Keratinocyte (primary cell): Measurements from ENCODE around the gene PLCL2. TPM values are rescaled to one million over a fixed set of nuclear protein-coding genes. Genes with fewer than 3 reads are reported as not detected.

Source experiments
- DNase-seq: peaks from one replicate; pipeline ENCODE4 v3.0.0-alpha.2; 2011; ENCODE audit warnings: low read depth, missing footprints, low spot score
- FAIRE-seq: peaks from 2 replicates; lab custom pipeline; 2011; peaks lifted over from hg19 to GRCh38; lab: Jason Lieb, UNC
- H2AFZ ChIP-seq: 2 replicates; pipeline ENCODE4 v1.6.0; 2012; ENCODE audit warnings: low read length, control low read depth, inconsistent platforms; ENCODE audit not compliant: control insufficient read depth
- H3K27ac ChIP-seq: 2 replicates; pipeline ENCODE4 v1.5.1; 2011; ENCODE audit warnings: low read length; ENCODE audit not compliant: control insufficient read depth, insufficient read depth
- H3K27me3 ChIP-seq: 3 replicates; pipeline ENCODE4 v1.6.0; 2011; ENCODE audit warnings: low read length; ENCODE audit not compliant: control insufficient read depth, insufficient read depth; ENCODE audit errors: extremely low read depth
- H3K36me3 ChIP-seq, 2 experiments: 2 replicates in 1 of 2; 3 replicates in 1 of 2; pipeline ENCODE4 v1.5.1; 2011; ENCODE audit warnings: low read length in 2 of 2, mild to moderate bottlenecking in 1 of 2; ENCODE audit not compliant: control insufficient read depth in 2 of 2, insufficient read depth in 2 of 2; ENCODE audit errors: extremely low read depth in 1 of 2
- H3K4me1 ChIP-seq: 3 replicates; pipeline ENCODE4 v1.5.1; 2011; ENCODE audit warnings: low read length; ENCODE audit not compliant: control insufficient read depth, insufficient read depth; ENCODE audit errors: extremely low read depth
- H3K4me2 ChIP-seq: 3 replicates; pipeline ENCODE4 v1.6.0; 2011; ENCODE audit warnings: low read depth, low read length; ENCODE audit not compliant: control insufficient read depth, insufficient read depth; ENCODE audit errors: extremely low read depth
- H3K4me3 ChIP-seq, 3 experiments: fragments of 200-600 bp in 1 of 3; sonication (generic) in 1 of 3; 2 replicates in 2 of 3; 3 replicates in 1 of 3; pipeline ENCODE4 v1.5.1; 2011 to 2016; ENCODE audit warnings: low read length in 3 of 3, mild to moderate bottlenecking in 3 of 3, control low read depth in 2 of 3, inconsistent platforms in 1 of 3, low read depth in 1 of 3, mixed read lengths in 1 of 3, mixed run types in 1 of 3, moderate library complexity in 1 of 3; ENCODE audit not compliant: control insufficient read depth in 2 of 3, insufficient read depth in 2 of 3; ENCODE audit errors: extremely low read depth in 1 of 3
- H3K79me2 ChIP-seq: 2 replicates; pipeline ENCODE4 v1.6.0; 2012; ENCODE audit warnings: low read length; ENCODE audit not compliant: control insufficient read depth, insufficient read depth
- H3K9ac ChIP-seq: 3 replicates; pipeline ENCODE4 v1.6.0; 2011; ENCODE audit warnings: low read length; ENCODE audit not compliant: control insufficient read depth, insufficient read depth; ENCODE audit errors: extremely low read depth
- H3K9me1 ChIP-seq: 3 replicates; pipeline ENCODE4 v1.6.0; 2011; ENCODE audit warnings: low read length; ENCODE audit not compliant: control insufficient read depth, insufficient read depth; ENCODE audit errors: extremely low read depth
- H3K9me3 ChIP-seq: 2 replicates; pipeline ENCODE4 v1.5.1; 2012; ENCODE audit warnings: low read depth, low read length; ENCODE audit not compliant: control insufficient read depth
- H4K20me1 ChIP-seq: 3 replicates; pipeline ENCODE4 v1.6.0; 2011; ENCODE audit warnings: low read length; ENCODE audit not compliant: control insufficient read depth, insufficient read depth; ENCODE audit errors: extremely low read depth
- EZH2 ChIP-seq: IDR thresholded peaks from one replicate; pipeline ENCODE4 v1.6.1; 2012; ENCODE audit warnings: inconsistent platforms, mild to moderate bottlenecking, low read length, moderate library complexity
- dilution Hi-C: fragments of 300-500 bp; cut with MboI; formaldehyde crosslinking; loops from one replicate; pipeline ENCODE4 v1.7.0; 2020; ENCODE audit warnings: low sequenced_read_pairs; ENCODE audit not compliant: extremely low pct_ligation_motif_present
- polyA plus RNA-seq, 5 experiments: library from polyadenylated mRNA; depleted of rRNA in 3 of 5; stranded (reverse) in 3 of 5; stranded (forward) in 1 of 5; unstranded in 1 of 5; fragments of >200 nt; gene quantifications; 1 replicate in 1 of 5; 2 replicates in 3 of 5; 3 replicates in 1 of 5; pipeline versions ENCODE4 v1.2.1 to v1.2.3, GENCODE V29; 2011 to 2012; ENCODE audit warnings: missing spikeins in 2 of 5, low read depth in 1 of 5, low replicate concordance in 1 of 5
- TF ChIP-seq, protein P1 (sequence below), 3 experiments: IDR thresholded peaks in 1 of 3; conservative IDR thresholded peaks in 1 of 3; optimal IDR thresholded peaks in 1 of 3; 2 replicates in 2 of 3; 3 replicates in 1 of 3; pipeline versions ENCODE3 to v1.5.1; 2011; ENCODE audit warnings: low read length in 3 of 3, mild to moderate bottlenecking in 3 of 3, moderate library complexity in 2 of 3, control low read depth in 1 of 3, inconsistent platforms in 1 of 3; ENCODE audit not compliant: insufficient read depth in 2 of 3; ENCODE audit errors: extremely low read depth in 1 of 3

PLCL2 gene
- polyA plus RNA-seq, 1 donor (not counting 4 experiments of a cell fraction or from before 2014, with no cell fraction given) = 0.20 TPM

DNA sequence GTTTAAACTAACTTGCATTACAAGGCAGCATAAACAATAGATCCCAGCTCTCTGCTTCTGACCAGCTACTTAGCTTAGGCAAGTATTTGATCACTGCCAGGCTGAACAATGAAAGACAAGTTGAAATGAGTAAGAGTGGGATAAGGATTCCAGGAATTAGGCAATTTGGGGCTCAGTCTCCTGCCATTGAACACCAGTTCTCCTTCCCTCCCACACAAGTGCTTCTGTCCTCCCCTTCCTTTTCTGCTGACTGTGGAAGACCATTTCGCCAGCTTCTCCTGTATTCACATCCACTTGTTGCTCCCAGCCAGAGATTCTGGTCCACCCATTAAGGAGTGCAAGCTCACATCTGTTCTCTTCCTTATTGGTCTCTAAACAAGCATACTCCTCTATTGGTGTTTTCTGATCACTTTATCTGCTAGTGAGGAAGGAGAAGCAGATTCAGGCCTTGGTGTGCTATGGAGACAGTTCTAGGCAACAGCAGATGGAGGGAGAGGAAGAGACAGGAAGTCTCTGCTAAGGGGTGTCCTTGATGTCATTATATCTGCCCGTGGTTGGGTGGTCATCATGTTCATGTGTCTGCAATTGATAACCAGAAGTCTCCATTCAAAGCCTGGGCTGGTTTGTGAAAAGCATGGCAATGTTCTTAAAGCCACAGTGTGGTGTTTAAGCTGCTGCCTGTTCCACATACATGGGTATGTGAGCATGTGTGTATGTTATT lies 121.5 kb downstream of the PLCL2 start:
- Histone ChIP-seq H3K9me3 (no peaks in the 10 kb centered on the region), H3K27me3 (no peaks in the 10 kb centered on the region), H3K27ac (no peak overlapping the region), H4K20me1 (no peaks in the 10 kb centered on the region), H3K4me2 (no peak overlapping the region), H3K79me2 (no peaks in the 10 kb centered on the region), H2AFZ (no peak overlapping the region), H3K4me3 (no peak overlapping the region), H3K4me1 (no peaks in the 10 kb centered on the region), H3K9ac (no peak overlapping the region), H3K36me3 (no peaks in the 10 kb centered on the region), H3K9me1 (no peaks in the 10 kb centered on the region)
- dilution Hi-C loops = no loop called here
- FAIRE-seq (no peak), DNase-seq (no peak)
- TF ChIP-seq EZH2 = no peak
- TF ChIP-seq, protein P1, sequence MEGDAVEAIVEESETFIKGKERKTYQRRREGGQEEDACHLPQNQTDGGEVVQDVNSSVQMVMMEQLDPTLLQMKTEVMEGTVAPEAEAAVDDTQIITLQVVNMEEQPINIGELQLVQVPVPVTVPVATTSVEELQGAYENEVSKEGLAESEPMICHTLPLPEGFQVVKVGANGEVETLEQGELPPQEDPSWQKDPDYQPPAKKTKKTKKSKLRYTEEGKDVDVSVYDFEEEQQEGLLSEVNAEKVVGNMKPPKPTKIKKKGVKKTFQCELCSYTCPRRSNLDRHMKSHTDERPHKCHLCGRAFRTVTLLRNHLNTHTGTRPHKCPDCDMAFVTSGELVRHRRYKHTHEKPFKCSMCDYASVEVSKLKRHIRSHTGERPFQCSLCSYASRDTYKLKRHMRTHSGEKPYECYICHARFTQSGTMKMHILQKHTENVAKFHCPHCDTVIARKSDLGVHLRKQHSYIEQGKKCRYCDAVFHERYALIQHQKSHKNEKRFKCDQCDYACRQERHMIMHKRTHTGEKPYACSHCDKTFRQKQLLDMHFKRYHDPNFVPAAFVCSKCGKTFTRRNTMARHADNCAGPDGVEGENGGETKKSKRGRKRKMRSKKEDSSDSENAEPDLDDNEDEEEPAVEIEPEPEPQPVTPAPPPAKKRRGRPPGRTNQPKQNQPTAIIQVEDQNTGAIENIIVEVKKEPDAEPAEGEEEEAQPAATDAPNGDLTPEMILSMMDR (optimal IDR thresholded peaks at IDR 0.05 in 1 of 3, IDR thresholded peaks at IDR 0.05 in 1 of 3, conservative IDR thresholded peaks at IDR 0.05 in 1 of 3; ENCODE audit: extremely low read depth in 1 of 3, insufficient read depth in 2 of 3, low read length in 3 of 3) = no peak

DNA sequence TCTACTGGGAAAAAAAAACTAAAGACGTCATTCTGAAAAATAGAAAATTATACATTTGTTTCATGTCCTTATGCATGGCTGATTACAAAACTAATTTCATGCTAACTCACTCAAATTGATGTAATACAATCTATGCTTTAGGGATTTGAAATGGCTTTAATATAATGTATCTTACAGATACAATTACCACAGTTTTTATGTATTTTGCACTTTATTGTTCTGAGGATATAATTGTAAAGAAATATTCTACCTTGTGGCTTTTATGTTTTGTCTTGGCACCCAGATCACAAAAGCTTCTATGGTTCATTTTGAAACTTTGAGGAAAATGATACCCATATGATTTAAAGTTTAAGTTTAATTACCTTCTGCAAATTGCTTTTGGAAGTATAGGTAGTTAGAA lies 122.5 kb downstream of the PLCL2 start:
- TF ChIP-seq, protein P1 (optimal IDR thresholded peaks at IDR 0.05 in 1 of 3, IDR thresholded peaks at IDR 0.05 in 1 of 3, conservative IDR thresholded peaks at IDR 0.05 in 1 of 3; ENCODE audit: extremely low read depth in 1 of 3, insufficient read depth in 2 of 3, low read length in 3 of 3) = no peak
- no peak for TF ChIP-seq EZH2
- H3K27me3 ChIP-seq = no peaks in the 10 kb centered on the region
- H3K9me3 ChIP-seq = no peaks in the 10 kb centered on the region
- dilution Hi-C loops = no loop called here
- no peak overlapping the region for H3K9ac ChIP-seq
- no peak overlapping the region for H3K27ac ChIP-seq
- H3K79me2 ChIP-seq = no peaks in the 10 kb centered on the region
- DNase-seq = no peak
- no peak overlapping the region for H3K4me2 ChIP-seq
- no peaks in the 10 kb centered on the region for H3K9me1 ChIP-seq
- no peak overlapping the region for H2AFZ ChIP-seq
- H3K4me1 ChIP-seq = no peaks in the 10 kb centered on the region
- no peaks in the 10 kb centered on the region for H3K36me3 ChIP-seq
- no peak for FAIRE-seq
- no peaks in the 10 kb centered on the region for H4K20me1 ChIP-seq
- no peak overlapping the region for H3K4me3 ChIP-seq
